Nucleus accumbens (tissue), 56 donors: ENCODE measurements around the gene NRG3.
"Not testable (repeated sequence)": the region's sequence is repeated elsewhere in the genome, so short reads cannot be mapped to it uniquely, and the experiment has no call there.

Experiments
- DNase-seq, 56 donors: peaks; one replicate each; lab custom pipeline; 2025; lab: John Stamatoyannopoulos, UW

Gene NRG3

GRCh38 chr10:81950358-81950757 lies 75.4 kb downstream of the NRG3 start:
- DNase-seq = no peak

- DNase-seq = no peak
These were observed 78.4 kb downstream of the NRG3 start for GRCh38 chr10:81953420-81953819.

- DNase-seq = no peak
These were observed 83.0 kb downstream of the NRG3 start for GRCh38 chr10:81957976-81958375.

GRCh38 chr10:81959016-81959415 lies 84.0 kb downstream of the NRG3 start:
- no peak for DNase-seq

GRCh38 chr10:81961451-81962184 lies 86.6 kb downstream of the NRG3 start:
- no peak for DNase-seq

- peak in 1 of 56 donors; percentile 8 for DNase-seq
These were observed 88.6 kb downstream of the NRG3 start for GRCh38 chr10:81963606-81964005.

- DNase-seq = no peak
These were observed 92.7 kb downstream of the NRG3 start for GRCh38 chr10:81967716-81968115.

GRCh38 chr10:81969136-81969535 lies 94.1 kb downstream of the NRG3 start:
- DNase-seq = no peak

- no peak for DNase-seq
These were observed 103.2 kb downstream of the NRG3 start for GRCh38 chr10:81978238-81978637.

- DNase-seq = no peak
These were observed 106.7 kb downstream of the NRG3 start for GRCh38 chr10:81981724-81982123.

GRCh38 chr10:81984428-81984827 lies 109.4 kb downstream of the NRG3 start:
- no peak for DNase-seq

GRCh38 chr10:81995254-81995653 lies 120.3 kb downstream of the NRG3 start:
- no peak for DNase-seq

- no peak for DNase-seq
These were observed 121.9 kb downstream of the NRG3 start for GRCh38 chr10:81996927-81997326.

GRCh38 chr10:82020999-82021398 lies 146.0 kb downstream of the NRG3 start:
- DNase-seq = no peak

GRCh38 chr10:82027711-82028110 lies 152.7 kb downstream of the NRG3 start:
- no peak for DNase-seq

GRCh38 chr10:82037076-82037475 lies 162.1 kb downstream of the NRG3 start:
- DNase-seq = peak in 55 of 56 donors; percentile 2 to 86 (median 54)

- no peak for DNase-seq
These were observed 163.6 kb downstream of the NRG3 start for GRCh38 chr10:82038587-82038986.

GRCh38 chr10:82040336-82040735 lies 165.3 kb downstream of the NRG3 start:
- no peak for DNase-seq

GRCh38 chr10:82041018-82041417 lies 166.0 kb downstream of the NRG3 start:
- DNase-seq = no peak

GRCh38 chr10:82056391-82056790 lies 181.4 kb downstream of the NRG3 start:
- no peak for DNase-seq

- not testable (repeated sequence) for DNase-seq
These were observed 192.2 kb downstream of the NRG3 start for GRCh38 chr10:82067192-82067591.

GRCh38 chr10:82068501-82068900 lies 193.5 kb downstream of the NRG3 start:
- no peak for DNase-seq

- DNase-seq = no peak
These were observed 196.2 kb downstream of the NRG3 start for GRCh38 chr10:82071231-82071630.
